H9 (cell line): ENCODE measurements around the gene ITGA2. TPM values are rescaled to one million over a fixed set of nuclear protein-coding genes. Genes with fewer than 3 reads are reported as not detected.

Source experiments
- DNase-seq: peaks from one replicate; pipeline ENCODE4 v3.0.0-alpha.2; 2017
- H2AFZ ChIP-seq: one replicate; pipeline ENCODE4 v1.6.1; 2013; ENCODE audit warnings: mild to moderate bottlenecking, low read length, control low read depth, moderate library complexity
- H2AK5ac ChIP-seq: 2 replicates; pipeline ENCODE4 v1.6.1; 2013; ENCODE audit warnings: low read length, control low read depth, mixed read lengths; ENCODE audit not compliant: insufficient read length
- H2BK120ac ChIP-seq: one replicate; pipeline ENCODE4 v1.6.1; 2013; ENCODE audit warnings: low read depth, mild to moderate bottlenecking, low read length, control low read depth, inconsistent platforms; ENCODE audit not compliant: poor library complexity, severe bottlenecking
- H2BK12ac ChIP-seq: 2 replicates; pipeline ENCODE4 v1.6.1; 2013; ENCODE audit warnings: low read length, control low read depth, mixed read lengths, low read depth; ENCODE audit not compliant: insufficient read length
- H2BK15ac ChIP-seq: 2 replicates; pipeline ENCODE4 v1.6.1; 2013; ENCODE audit warnings: low read depth, low read length, control low read depth
- H2BK20ac ChIP-seq: one replicate; pipeline ENCODE4 v1.6.1; 2013; ENCODE audit warnings: low read depth, mild to moderate bottlenecking, low read length, control low read depth, inconsistent platforms; ENCODE audit not compliant: poor library complexity, severe bottlenecking
- H2BK5ac ChIP-seq: 2 replicates; pipeline ENCODE4 v1.6.1; 2013; ENCODE audit warnings: low read length, control low read depth, mixed read lengths; ENCODE audit not compliant: insufficient read length
- H3K14ac ChIP-seq: 2 replicates; pipeline ENCODE4 v1.6.1; 2013; ENCODE audit warnings: low read length, control low read depth; ENCODE audit not compliant: insufficient read depth
- H3K18ac ChIP-seq: 2 replicates; pipeline ENCODE4 v1.6.1; 2013; ENCODE audit warnings: low read depth, mild to moderate bottlenecking, mixed read lengths, low read length, control low read depth; ENCODE audit not compliant: insufficient read length
- H3K23ac ChIP-seq: 2 replicates; pipeline ENCODE4 v1.6.1; 2013; ENCODE audit warnings: low read length, control low read depth, mixed read lengths, low read depth; ENCODE audit not compliant: insufficient read length
- H3K23me2 ChIP-seq: 2 replicates; pipeline ENCODE4 v1.6.1; 2013; ENCODE audit warnings: low read depth, mild to moderate bottlenecking, mixed read lengths, low read length, control low read depth; ENCODE audit not compliant: insufficient read length, poor library complexity, severe bottlenecking
- H3K27ac ChIP-seq: 2 replicates; pipeline ENCODE4 v1.5.1; 2013; ENCODE audit warnings: low read length, control low read depth, mixed read lengths, low read depth; ENCODE audit not compliant: insufficient read length
- H3K27me3 ChIP-seq: 2 replicates; pipeline ENCODE4 v1.6.1; 2013; ENCODE audit warnings: low read length, control low read depth, inconsistent platforms; ENCODE audit not compliant: insufficient read depth
- H3K4ac ChIP-seq: 2 replicates; pipeline ENCODE4 v1.6.1; 2013; ENCODE audit warnings: low read depth, mild to moderate bottlenecking, control low read depth, inconsistent platforms, low read length, moderate library complexity
- H3K4me1 ChIP-seq: 2 replicates; pipeline ENCODE4 v1.6.1; 2013; ENCODE audit warnings: low read length, control low read depth, inconsistent platforms; ENCODE audit not compliant: insufficient read depth
- H3K4me2 ChIP-seq: 2 replicates; pipeline ENCODE4 v1.6.1; 2013; ENCODE audit warnings: low read length, control low read depth, mixed read lengths; ENCODE audit not compliant: insufficient read length, insufficient read depth
- H3K56ac ChIP-seq: 2 replicates; pipeline ENCODE4 v1.6.1; 2013; ENCODE audit warnings: low read depth, mild to moderate bottlenecking, mixed read lengths, low read length, control low read depth; ENCODE audit not compliant: insufficient read length
- H3K79me1 ChIP-seq: 2 replicates; pipeline ENCODE4 v1.6.1; 2013; ENCODE audit warnings: low read depth, mild to moderate bottlenecking, moderate library complexity, low read length, control low read depth, inconsistent platforms; ENCODE audit not compliant: insufficient read depth, poor library complexity, severe bottlenecking
- H3K79me2 ChIP-seq: 2 replicates; pipeline ENCODE4 v1.6.1; 2013; ENCODE audit warnings: low read length, control low read depth, inconsistent platforms; ENCODE audit not compliant: insufficient read depth
- H3K9ac ChIP-seq: 2 replicates; pipeline ENCODE4 v1.6.1; 2013; ENCODE audit warnings: low read length, control low read depth, mixed read lengths; ENCODE audit not compliant: insufficient read length; ENCODE audit errors: extremely low read depth
- H3K9me3 ChIP-seq: one replicate; pipeline ENCODE4 v1.6.1; 2013; ENCODE audit warnings: low read depth, low read length, inconsistent platforms; ENCODE audit not compliant: control insufficient read depth
- H3T11ph ChIP-seq: one replicate; pipeline ENCODE4 v1.6.1; 2013; ENCODE audit warnings: mild to moderate bottlenecking, low read length, control low read depth, inconsistent platforms
- H4K20me1 ChIP-seq: one replicate; pipeline ENCODE4 v1.6.1; 2013; ENCODE audit not compliant: control insufficient read depth, insufficient read length, insufficient read depth
- H4K5ac ChIP-seq: 2 replicates; pipeline ENCODE4 v1.6.1; 2013; ENCODE audit warnings: low read depth, mild to moderate bottlenecking, mixed read lengths, low read length, control low read depth; ENCODE audit not compliant: insufficient read length
- H4K8ac ChIP-seq: replicated peaks from 2 replicates; pipeline ENCODE4 v1.6.1; 2013; ENCODE audit warnings: low read length, control low read depth, mixed read lengths, low read depth; ENCODE audit not compliant: insufficient read length
- H4K91ac ChIP-seq: 2 replicates; pipeline ENCODE4 v1.6.1; 2013; ENCODE audit warnings: low read depth, mild to moderate bottlenecking, moderate library complexity, mixed read lengths, low read length, control low read depth; ENCODE audit not compliant: insufficient read length
- H3K27ac Mint-ChIP-seq, 3 experiments: 2 replicates in 2 of 3; 3 replicates in 1 of 3; pipeline ENCODE4 v1.8.0; 2020 to 2021; ENCODE audit warnings: mixed read lengths in 3 of 3, mild to moderate bottlenecking in 1 of 3, moderate library complexity in 1 of 3
- H3K27me3 Mint-ChIP-seq: 2 replicates; pipeline ENCODE4 v1.8.0; 2021; ENCODE audit warnings: low read depth, mild to moderate bottlenecking, moderate library complexity, mixed read lengths
- H3K36me3 Mint-ChIP-seq, 3 experiments: 2 replicates in 2 of 3; 3 replicates in 1 of 3; pipeline ENCODE4 v1.8.0; 2020 to 2021; ENCODE audit warnings: low read depth in 3 of 3, mixed read lengths in 3 of 3; ENCODE audit not compliant: insufficient read depth in 1 of 3
- H3K4me1 Mint-ChIP-seq, 2 experiments: 2 replicates each; pipeline ENCODE4 v1.8.0; 2020; ENCODE audit warnings: mixed read lengths in 2 of 2
- H3K4me3 Mint-ChIP-seq, 2 experiments: 2 replicates in 1 of 2; 3 replicates in 1 of 2; pipeline ENCODE4 v1.8.0; 2020 to 2021; ENCODE audit warnings: mild to moderate bottlenecking in 2 of 2, mixed read lengths in 2 of 2, moderate library complexity in 1 of 2
- H3K9me3 Mint-ChIP-seq, 2 experiments: 2 replicates in 1 of 2; 3 replicates in 1 of 2; pipeline ENCODE4 v1.8.0; 2020; ENCODE audit warnings: mild to moderate bottlenecking in 2 of 2, mixed read lengths in 2 of 2, moderate library complexity in 1 of 2
- WGBS: extraction: QIAGEN DNeasy Blood & Tissue Kit; methylation state at CpG from one replicate; pipeline ENCODE4 v1.1.7; 2013; ENCODE audit warnings: missing lambda C conversion rate, low lambda C conversion rate, mixed read lengths; ENCODE audit not compliant: insufficient read length; ENCODE audit errors: extremely low coverage; 5-methylcytosine and 5-hydroxymethylcytosine counted together
- total RNA-seq: library from RNA; stranded (reverse); gene quantifications from 2 replicates; pipeline ENCODE4 v1.2.1, GENCODE V29; 2021
- TF ChIP-seq, protein P1 (sequence below): fragments of 200-600 bp; sonication (generic); conservative IDR thresholded peaks from 3 replicates; pipeline ENCODE4 v1.8.0; 2021; ENCODE audit warnings: antibody characterized with exemption, mild to moderate bottlenecking

ITGA2 gene
- total RNA-seq, 1 experiment from 2014 or later: 3.0 TPM

DNA sequence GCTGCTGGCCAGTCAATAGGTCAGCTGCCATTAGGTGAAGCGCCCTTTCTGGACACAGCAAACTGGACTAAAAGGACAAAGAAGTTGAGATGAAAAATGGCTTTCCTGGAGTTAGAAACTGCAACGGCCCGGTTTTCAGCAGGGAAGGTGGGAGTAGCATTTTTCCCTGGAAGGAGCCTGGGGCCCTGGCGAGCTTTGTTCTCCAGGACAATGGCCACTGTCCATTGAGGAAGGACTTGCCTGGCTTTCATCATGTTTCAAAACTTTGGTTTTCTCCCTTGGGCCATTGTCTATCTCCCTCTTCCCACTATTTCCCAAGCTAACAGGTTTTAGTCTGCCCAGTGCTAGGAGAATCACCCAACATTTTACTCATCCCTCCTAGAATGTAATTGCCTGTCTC lies 64.2 kb downstream of the ITGA2 start:
- H3K4me1 ChIP-seq: no peaks in the 10 kb centered on the region
- WGBS: no CpG with 5 or more reads among the region's 4 CpGs
- no peak overlapping the region for H3K4me2 ChIP-seq

More for the DNA sequence above, 64.2 kb downstream of the ITGA2 start:
- Mint-ChIP-seq H3K36me3 (no peaks in the 10 kb centered on the region), H3K27ac (no peak overlapping the region), H3K27me3 (no peaks in the 10 kb centered on the region), H3K9me3 (no peaks in the 10 kb centered on the region), H3K4me1 (no peaks in the 10 kb centered on the region), H3K4me3 (no peak overlapping the region)
- H2AK5ac ChIP-seq: no peak overlapping the region
- no peak overlapping the region for H3K9ac ChIP-seq
- H2AFZ ChIP-seq: no peak overlapping the region
- no peak overlapping the region for H4K8ac ChIP-seq
- H3K27ac ChIP-seq: no peak overlapping the region
- no peak overlapping the region for H3T11ph ChIP-seq
- H3K56ac ChIP-seq: no peak overlapping the region
- H2BK5ac ChIP-seq: no peak overlapping the region
- TF ChIP-seq, protein P1, sequence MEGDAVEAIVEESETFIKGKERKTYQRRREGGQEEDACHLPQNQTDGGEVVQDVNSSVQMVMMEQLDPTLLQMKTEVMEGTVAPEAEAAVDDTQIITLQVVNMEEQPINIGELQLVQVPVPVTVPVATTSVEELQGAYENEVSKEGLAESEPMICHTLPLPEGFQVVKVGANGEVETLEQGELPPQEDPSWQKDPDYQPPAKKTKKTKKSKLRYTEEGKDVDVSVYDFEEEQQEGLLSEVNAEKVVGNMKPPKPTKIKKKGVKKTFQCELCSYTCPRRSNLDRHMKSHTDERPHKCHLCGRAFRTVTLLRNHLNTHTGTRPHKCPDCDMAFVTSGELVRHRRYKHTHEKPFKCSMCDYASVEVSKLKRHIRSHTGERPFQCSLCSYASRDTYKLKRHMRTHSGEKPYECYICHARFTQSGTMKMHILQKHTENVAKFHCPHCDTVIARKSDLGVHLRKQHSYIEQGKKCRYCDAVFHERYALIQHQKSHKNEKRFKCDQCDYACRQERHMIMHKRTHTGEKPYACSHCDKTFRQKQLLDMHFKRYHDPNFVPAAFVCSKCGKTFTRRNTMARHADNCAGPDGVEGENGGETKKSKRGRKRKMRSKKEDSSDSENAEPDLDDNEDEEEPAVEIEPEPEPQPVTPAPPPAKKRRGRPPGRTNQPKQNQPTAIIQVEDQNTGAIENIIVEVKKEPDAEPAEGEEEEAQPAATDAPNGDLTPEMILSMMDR: no peak
- no peaks in the 10 kb centered on the region for H3K9me3 ChIP-seq
- no peaks in the 10 kb centered on the region for H4K20me1 ChIP-seq
- H3K79me1 ChIP-seq: no peaks in the 10 kb centered on the region
- no peak overlapping the region for H3K14ac ChIP-seq
- H3K23ac ChIP-seq: no peak overlapping the region
- no peaks in the 10 kb centered on the region for H3K23me2 ChIP-seq
- no peak overlapping the region for H4K91ac ChIP-seq
- H2BK20ac ChIP-seq: no peak overlapping the region
- H3K18ac ChIP-seq: no peak overlapping the region
- H4K5ac ChIP-seq: no peak overlapping the region
- no peak overlapping the region for H2BK12ac ChIP-seq
- H2BK120ac ChIP-seq: no peak overlapping the region
- no peak overlapping the region for H3K4ac ChIP-seq
- no peak overlapping the region for H2BK15ac ChIP-seq
- H3K79me2 ChIP-seq: no peaks in the 10 kb centered on the region
- DNase-seq: no peak
- H3K27me3 ChIP-seq: no peaks in the 10 kb centered on the region
